ENCODE data around the gene PPP2R5E. TPM values are rescaled to one million over a fixed set of nuclear protein-coding genes. Genes with fewer than 3 reads are reported as not detected.

PPP2R5E gene
- total RNA-seq, 1 donor from 2014 or later = 43.7 TPM

DNA sequence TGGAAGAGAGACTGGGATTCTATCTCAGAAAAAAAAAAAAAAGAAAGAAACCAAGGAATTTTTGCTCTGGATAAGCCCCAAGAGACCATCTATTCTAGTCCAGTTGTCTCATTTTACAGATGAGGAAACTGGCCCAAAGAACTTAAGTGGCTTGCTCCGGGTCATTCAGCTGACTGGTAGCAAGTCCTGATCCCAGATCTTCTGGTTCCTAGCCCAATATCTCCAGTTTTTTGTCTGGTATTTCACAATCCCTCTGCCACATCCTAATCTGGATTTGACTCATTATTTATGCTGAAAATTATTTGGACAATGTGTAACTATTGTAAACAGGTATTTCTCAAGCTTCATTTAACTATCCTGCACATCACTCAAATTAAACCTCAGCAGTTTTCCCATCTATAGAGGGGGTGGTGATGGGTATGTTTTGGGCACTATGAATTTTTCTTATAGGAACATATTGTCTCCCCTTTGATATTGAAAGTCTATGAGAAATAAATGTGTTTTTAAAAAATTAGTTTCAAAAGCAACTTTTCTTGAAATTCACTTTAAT, 43.4 kb downstream of the PPP2R5E start:
- Mint-ChIP-seq H3K4me1 (ENCODE audit: unreplicated experiment) (peaks cover 2% of the 10 kb centered on the region), H3K36me3 (ENCODE audit: low read depth, unreplicated experiment) (no peaks in the 10 kb centered on the region), H3K4me3 (ENCODE audit: unreplicated experiment) (no peak overlapping the region), H3K27ac (ENCODE audit: unreplicated experiment) (no peak overlapping the region), H3K27me3 (ENCODE audit: unreplicated experiment) (no peaks in the 10 kb centered on the region), H3K9me3 (ENCODE audit: unreplicated experiment) (no peaks in the 10 kb centered on the region)
- DNase-seq (ENCODE audit: low spot score) = no peak
- TF ChIP-seq, protein P1, sequence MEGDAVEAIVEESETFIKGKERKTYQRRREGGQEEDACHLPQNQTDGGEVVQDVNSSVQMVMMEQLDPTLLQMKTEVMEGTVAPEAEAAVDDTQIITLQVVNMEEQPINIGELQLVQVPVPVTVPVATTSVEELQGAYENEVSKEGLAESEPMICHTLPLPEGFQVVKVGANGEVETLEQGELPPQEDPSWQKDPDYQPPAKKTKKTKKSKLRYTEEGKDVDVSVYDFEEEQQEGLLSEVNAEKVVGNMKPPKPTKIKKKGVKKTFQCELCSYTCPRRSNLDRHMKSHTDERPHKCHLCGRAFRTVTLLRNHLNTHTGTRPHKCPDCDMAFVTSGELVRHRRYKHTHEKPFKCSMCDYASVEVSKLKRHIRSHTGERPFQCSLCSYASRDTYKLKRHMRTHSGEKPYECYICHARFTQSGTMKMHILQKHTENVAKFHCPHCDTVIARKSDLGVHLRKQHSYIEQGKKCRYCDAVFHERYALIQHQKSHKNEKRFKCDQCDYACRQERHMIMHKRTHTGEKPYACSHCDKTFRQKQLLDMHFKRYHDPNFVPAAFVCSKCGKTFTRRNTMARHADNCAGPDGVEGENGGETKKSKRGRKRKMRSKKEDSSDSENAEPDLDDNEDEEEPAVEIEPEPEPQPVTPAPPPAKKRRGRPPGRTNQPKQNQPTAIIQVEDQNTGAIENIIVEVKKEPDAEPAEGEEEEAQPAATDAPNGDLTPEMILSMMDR (IDR thresholded peaks at IDR 0.05; ENCODE audit: unreplicated experiment) = no peak

DNA sequence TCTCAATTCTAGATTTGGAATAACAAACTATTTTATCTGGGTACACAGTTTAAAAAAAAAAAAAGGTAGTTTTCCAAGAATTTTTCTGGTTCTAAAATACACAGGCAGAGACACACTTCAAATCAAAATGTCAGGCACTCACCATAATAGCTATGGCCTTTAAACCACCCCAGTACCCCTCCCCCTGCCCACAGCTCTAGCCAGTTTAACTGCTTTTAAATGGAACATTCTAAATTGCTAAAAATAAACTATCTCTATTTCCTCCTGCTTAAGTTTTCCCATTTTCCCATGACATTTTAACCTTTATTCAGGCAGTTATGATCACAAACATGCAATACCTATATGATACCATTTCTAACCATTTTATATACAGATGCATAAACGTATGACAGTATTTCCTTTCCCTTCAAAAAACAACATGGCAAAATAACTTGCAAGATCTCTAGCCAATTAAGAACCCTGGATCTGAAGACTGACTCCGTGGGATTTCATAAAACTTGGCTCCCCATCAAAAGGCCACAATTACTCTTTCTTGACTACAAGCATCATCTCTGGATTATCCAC, 46.3 kb downstream of the PPP2R5E start:
- H3K36me3 Mint-ChIP-seq (ENCODE audit: low read depth, unreplicated experiment) = no peaks in the 10 kb centered on the region
- TF ChIP-seq, protein P1 (IDR thresholded peaks at IDR 0.05; ENCODE audit: unreplicated experiment) = no peak
- peak overlapping the region; percentile 2 for H3K27ac Mint-ChIP-seq (ENCODE audit: unreplicated experiment)
- no peak for DNase-seq (ENCODE audit: low spot score)
- peaks cover 14% of the 10 kb centered on the region for H3K4me1 Mint-ChIP-seq (ENCODE audit: unreplicated experiment)
- no peaks in the 10 kb centered on the region for H3K9me3 Mint-ChIP-seq (ENCODE audit: unreplicated experiment)
- no peak overlapping the region for H3K4me3 Mint-ChIP-seq (ENCODE audit: unreplicated experiment)
- H3K27me3 Mint-ChIP-seq (ENCODE audit: unreplicated experiment) = no peaks in the 10 kb centered on the region

- no peak for DNase-seq (ENCODE audit: low spot score)
- peak overlapping the region; percentile 48 for H3K27ac Mint-ChIP-seq (ENCODE audit: unreplicated experiment)
These were observed 49.9 kb downstream of the PPP2R5E start for GRCh38 chr14:63493246-63493645.

GRCh38 chr14:63492391-63492790, 50.8 kb downstream of the PPP2R5E start:
- H3K27me3 Mint-ChIP-seq (ENCODE audit: unreplicated experiment) = no peaks in the 10 kb centered on the region
- no peak for DNase-seq (ENCODE audit: low spot score)
- H3K4me3 Mint-ChIP-seq (ENCODE audit: unreplicated experiment) = no peak overlapping the region
- TF ChIP-seq, protein P1 (IDR thresholded peaks at IDR 0.05; ENCODE audit: unreplicated experiment) = no peak
- H3K36me3 Mint-ChIP-seq (ENCODE audit: low read depth, unreplicated experiment) = no peaks in the 10 kb centered on the region
- H3K9me3 Mint-ChIP-seq (ENCODE audit: unreplicated experiment) = no peaks in the 10 kb centered on the region
- H3K4me1 Mint-ChIP-seq (ENCODE audit: unreplicated experiment) = peaks cover 20% of the 10 kb centered on the region
- peak overlapping the region; percentile 33 for H3K27ac Mint-ChIP-seq (ENCODE audit: unreplicated experiment)

More at GRCh38 chr14:63493246-63493645, 49.9 kb downstream of the PPP2R5E start:
- Mint-ChIP-seq H3K27me3 (ENCODE audit: unreplicated experiment) (no peaks in the 10 kb centered on the region), H3K36me3 (ENCODE audit: low read depth, unreplicated experiment) (no peaks in the 10 kb centered on the region), H3K9me3 (ENCODE audit: unreplicated experiment) (no peaks in the 10 kb centered on the region), H3K4me3 (ENCODE audit: unreplicated experiment) (no peak overlapping the region), H3K4me1 (ENCODE audit: unreplicated experiment) (peaks cover 14% of the 10 kb centered on the region)
- TF ChIP-seq, protein P1 (IDR thresholded peaks at IDR 0.05; ENCODE audit: unreplicated experiment) = no peak

DNA sequence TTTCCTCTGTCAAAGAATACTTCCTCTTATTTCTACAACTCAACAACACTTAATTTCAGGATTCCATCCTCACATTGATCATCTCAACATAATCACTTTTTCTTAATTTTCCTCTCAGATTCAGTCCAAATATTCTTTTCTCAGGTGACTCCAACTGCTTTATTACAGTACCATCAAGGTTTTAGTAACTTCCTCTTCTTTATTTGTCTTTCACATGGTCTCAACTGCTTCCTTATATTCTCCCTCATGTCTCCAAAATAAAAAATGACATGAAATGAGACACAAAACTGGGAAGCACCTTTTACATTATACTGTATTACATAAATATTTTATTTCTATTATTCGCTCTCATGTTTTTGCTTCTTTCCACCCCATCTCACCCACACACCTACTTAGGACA, 55.5 kb downstream of the PPP2R5E start:
- H3K36me3 Mint-ChIP-seq (ENCODE audit: low read depth, unreplicated experiment) = peaks cover 4% of the 10 kb centered on the region
- TF ChIP-seq, protein P1 (IDR thresholded peaks at IDR 0.05; ENCODE audit: unreplicated experiment) = no peak
- no peaks in the 10 kb centered on the region for H3K9me3 Mint-ChIP-seq (ENCODE audit: unreplicated experiment)
- H3K4me3 Mint-ChIP-seq (ENCODE audit: unreplicated experiment) = no peak overlapping the region
- H3K27ac Mint-ChIP-seq (ENCODE audit: unreplicated experiment) = no peak overlapping the region
- H3K27me3 Mint-ChIP-seq (ENCODE audit: unreplicated experiment) = peaks cover 5% of the 10 kb centered on the region
- H3K4me1 Mint-ChIP-seq (ENCODE audit: unreplicated experiment) = peaks cover 26% of the 10 kb centered on the region
- no peak for DNase-seq (ENCODE audit: low spot score)

Data from endothelial cell (in vitro differentiated cells).